ENCODE data around the gene TMEM40.

DNA sequence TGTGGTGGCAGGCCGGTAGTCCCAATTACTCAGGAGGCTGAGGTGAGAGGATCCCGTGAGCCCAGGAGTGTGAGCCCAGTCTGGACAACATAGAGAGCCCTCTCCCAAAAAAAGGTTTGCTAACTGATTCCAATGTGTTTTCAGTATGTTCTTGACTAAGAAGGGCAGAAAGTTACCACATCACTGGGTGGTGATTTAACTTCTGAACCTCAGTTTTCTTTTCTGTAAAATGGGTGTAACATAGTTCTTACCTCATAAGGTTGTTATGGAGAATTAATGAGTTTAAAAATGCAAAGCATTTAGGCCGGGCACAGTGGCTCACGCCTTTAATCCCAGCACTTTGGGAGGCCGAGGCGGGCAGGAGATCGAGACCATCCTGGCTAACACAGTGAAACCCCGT, 66.6 kb downstream of the TMEM40 start:
- TF ChIP-seq, protein P1, sequence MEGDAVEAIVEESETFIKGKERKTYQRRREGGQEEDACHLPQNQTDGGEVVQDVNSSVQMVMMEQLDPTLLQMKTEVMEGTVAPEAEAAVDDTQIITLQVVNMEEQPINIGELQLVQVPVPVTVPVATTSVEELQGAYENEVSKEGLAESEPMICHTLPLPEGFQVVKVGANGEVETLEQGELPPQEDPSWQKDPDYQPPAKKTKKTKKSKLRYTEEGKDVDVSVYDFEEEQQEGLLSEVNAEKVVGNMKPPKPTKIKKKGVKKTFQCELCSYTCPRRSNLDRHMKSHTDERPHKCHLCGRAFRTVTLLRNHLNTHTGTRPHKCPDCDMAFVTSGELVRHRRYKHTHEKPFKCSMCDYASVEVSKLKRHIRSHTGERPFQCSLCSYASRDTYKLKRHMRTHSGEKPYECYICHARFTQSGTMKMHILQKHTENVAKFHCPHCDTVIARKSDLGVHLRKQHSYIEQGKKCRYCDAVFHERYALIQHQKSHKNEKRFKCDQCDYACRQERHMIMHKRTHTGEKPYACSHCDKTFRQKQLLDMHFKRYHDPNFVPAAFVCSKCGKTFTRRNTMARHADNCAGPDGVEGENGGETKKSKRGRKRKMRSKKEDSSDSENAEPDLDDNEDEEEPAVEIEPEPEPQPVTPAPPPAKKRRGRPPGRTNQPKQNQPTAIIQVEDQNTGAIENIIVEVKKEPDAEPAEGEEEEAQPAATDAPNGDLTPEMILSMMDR (IDR thresholded peaks at IDR 0.05), result no peak
- TF ChIP-seq POLR2A (IDR thresholded peaks at IDR 0.05), result no peak

Measured in thyroid gland (tissue), 4 donors.